ENCODE measurements around the gene ANTKMT. TPM values are rescaled to one million over a fixed set of nuclear protein-coding genes. Genes with fewer than 3 reads are reported as not detected.

ANTKMT gene
- total and polyA plus RNA-seq, 2 donors (not counting 1 experiment from before 2014, with no cell fraction given): 4.5 to 31.5 TPM

DNA sequence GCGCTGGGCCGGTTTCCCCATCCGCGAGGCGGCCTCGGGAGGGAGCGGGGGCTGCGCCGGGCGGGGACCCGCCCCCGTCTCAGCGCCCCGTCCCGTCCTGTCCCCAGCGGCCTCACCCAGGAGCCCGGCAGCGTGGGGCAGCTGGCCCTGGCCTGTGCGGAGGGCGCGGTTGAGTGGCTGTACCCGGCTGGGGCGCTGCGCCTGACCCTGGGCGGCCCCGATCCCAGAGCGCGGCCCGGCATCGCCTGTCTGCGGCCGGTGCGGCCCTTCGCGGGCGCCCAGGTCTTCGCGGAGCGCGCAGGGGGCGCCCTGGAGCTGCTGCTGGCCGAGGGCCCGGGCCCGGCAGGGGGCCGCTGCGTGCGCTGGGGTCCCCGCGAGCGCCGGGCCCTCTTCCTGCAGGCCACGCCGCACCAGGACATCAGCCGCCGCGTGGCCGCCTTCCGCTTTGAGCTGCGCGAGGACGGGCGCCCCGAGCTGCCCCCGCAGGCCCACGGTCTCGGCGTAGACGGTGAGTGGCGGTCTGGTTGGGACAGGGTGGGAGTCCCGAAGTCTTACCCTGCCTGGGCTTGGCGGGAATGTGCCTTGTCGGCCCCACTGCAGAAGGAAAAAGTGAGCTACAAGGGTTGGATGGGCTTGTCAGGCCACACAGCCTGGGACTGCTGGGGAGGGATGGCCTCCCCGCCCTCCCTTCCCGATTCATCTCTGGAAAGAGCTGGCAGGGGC is 5.3 kb upstream of the ANTKMT start:
- Histone ChIP-seq H3K4me3 (replicated peaks in 1 of 4; ENCODE audit: control extremely low read depth in 1 of 4, insufficient read depth in 1 of 4, low read depth in 3 of 4, low read length in 4 of 4) (peak overlapping the region; percentile 27 to 64 (median 48)), H3K9ac (ENCODE audit: insufficient read depth, low read length) (peak overlapping the region; percentile 23), H3K4me2 (ENCODE audit: extremely low read depth, insufficient read depth, low read length) (peak overlapping the region; percentile 80), H3K9me3 (ENCODE audit: control insufficient read depth, insufficient read depth, low read depth, low read length) (no peaks in the 10 kb centered on the region), H3K4me1 (ENCODE audit: control insufficient read depth, extremely low read depth, insufficient read depth, low read length) (peaks cover 14% of the 10 kb centered on the region), H3K27me3 (ENCODE audit: control insufficient read depth, insufficient read depth, low read length) (no peaks in the 10 kb centered on the region), H3K36me3 (ENCODE audit: control insufficient read depth, insufficient read depth, low read length) (no peaks in the 10 kb centered on the region), H3K79me2 (ENCODE audit: control insufficient read depth, insufficient read depth, low read length) (no peaks in the 10 kb centered on the region), H4K20me1 (ENCODE audit: control insufficient read depth, extremely low read depth, insufficient read depth, low read length) (no peaks in the 10 kb centered on the region), H3K27ac (ENCODE audit: insufficient read depth, low read length) (peak overlapping the region; percentile 20), H2AFZ (ENCODE audit: low read length) (no peak overlapping the region)
- peak; percentile 18 to 31 for DNase-seq (ENCODE audit: low read depth in 2 of 2)
- TF ChIP-seq EZH2 (IDR thresholded peaks at IDR 0.05; ENCODE audit: low read length, missing control alignments): no peak
- TF ChIP-seq, protein P1, sequence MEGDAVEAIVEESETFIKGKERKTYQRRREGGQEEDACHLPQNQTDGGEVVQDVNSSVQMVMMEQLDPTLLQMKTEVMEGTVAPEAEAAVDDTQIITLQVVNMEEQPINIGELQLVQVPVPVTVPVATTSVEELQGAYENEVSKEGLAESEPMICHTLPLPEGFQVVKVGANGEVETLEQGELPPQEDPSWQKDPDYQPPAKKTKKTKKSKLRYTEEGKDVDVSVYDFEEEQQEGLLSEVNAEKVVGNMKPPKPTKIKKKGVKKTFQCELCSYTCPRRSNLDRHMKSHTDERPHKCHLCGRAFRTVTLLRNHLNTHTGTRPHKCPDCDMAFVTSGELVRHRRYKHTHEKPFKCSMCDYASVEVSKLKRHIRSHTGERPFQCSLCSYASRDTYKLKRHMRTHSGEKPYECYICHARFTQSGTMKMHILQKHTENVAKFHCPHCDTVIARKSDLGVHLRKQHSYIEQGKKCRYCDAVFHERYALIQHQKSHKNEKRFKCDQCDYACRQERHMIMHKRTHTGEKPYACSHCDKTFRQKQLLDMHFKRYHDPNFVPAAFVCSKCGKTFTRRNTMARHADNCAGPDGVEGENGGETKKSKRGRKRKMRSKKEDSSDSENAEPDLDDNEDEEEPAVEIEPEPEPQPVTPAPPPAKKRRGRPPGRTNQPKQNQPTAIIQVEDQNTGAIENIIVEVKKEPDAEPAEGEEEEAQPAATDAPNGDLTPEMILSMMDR (conservative IDR thresholded peaks at IDR 0.05 in 1 of 2, IDR thresholded peaks at IDR 0.05 in 1 of 2; ENCODE audit: low read depth in 1 of 2, low read length in 2 of 2): no peak

DNA sequence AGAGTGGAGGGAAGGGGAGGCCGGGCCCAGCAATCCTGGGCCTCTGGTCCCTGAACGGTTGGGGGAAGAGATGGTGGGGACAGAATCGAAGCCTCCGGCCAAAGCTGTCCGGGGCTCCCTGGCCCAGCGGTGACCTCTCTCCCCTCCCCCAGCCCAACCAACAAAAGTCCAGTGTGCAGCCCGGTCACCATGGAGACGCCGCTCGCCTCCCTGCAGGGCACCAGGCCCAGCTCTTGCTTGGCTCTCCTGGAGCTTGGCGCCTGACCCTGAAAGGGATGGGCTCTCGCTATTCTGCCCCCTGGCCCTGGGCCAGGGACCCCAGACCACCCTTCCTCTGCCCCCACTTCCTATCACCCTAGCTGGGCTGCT is 4.8 kb upstream of the ANTKMT start:
- no peak overlapping the region for H3K27ac ChIP-seq (ENCODE audit: insufficient read depth, low read length)
- no peaks in the 10 kb centered on the region for H3K27me3 ChIP-seq (ENCODE audit: control insufficient read depth, insufficient read depth, low read length)
- H3K4me3 ChIP-seq (replicated peaks in 1 of 4; ENCODE audit: control extremely low read depth in 1 of 4, insufficient read depth in 1 of 4, low read depth in 3 of 4, low read length in 4 of 4): peak overlapping the region in 3 of 4 experiments; percentile 27 to 64 (median 40)
- H3K4me2 ChIP-seq (ENCODE audit: extremely low read depth, insufficient read depth, low read length): peak overlapping the region; percentile 80
- H2AFZ ChIP-seq (ENCODE audit: low read length): no peak overlapping the region
- no peaks in the 10 kb centered on the region for H3K79me2 ChIP-seq (ENCODE audit: control insufficient read depth, insufficient read depth, low read length)
- H3K9me3 ChIP-seq (ENCODE audit: control insufficient read depth, insufficient read depth, low read depth, low read length): no peaks in the 10 kb centered on the region
- peaks cover 14% of the 10 kb centered on the region for H3K4me1 ChIP-seq (ENCODE audit: control insufficient read depth, extremely low read depth, insufficient read depth, low read length)
- H3K36me3 ChIP-seq (ENCODE audit: control insufficient read depth, insufficient read depth, low read length): no peaks in the 10 kb centered on the region
- TF ChIP-seq, protein P1 (conservative IDR thresholded peaks at IDR 0.05 in 1 of 2, IDR thresholded peaks at IDR 0.05 in 1 of 2; ENCODE audit: low read depth in 1 of 2, low read length in 2 of 2): no peak
- no peak for TF ChIP-seq EZH2 (IDR thresholded peaks at IDR 0.05; ENCODE audit: low read length, missing control alignments)
- H3K9ac ChIP-seq (ENCODE audit: insufficient read depth, low read length): peak overlapping the region; percentile 23
- H4K20me1 ChIP-seq (ENCODE audit: control insufficient read depth, extremely low read depth, insufficient read depth, low read length): no peaks in the 10 kb centered on the region
- DNase-seq (ENCODE audit: low read depth in 2 of 2): peak; percentile 52 to 54

DNA sequence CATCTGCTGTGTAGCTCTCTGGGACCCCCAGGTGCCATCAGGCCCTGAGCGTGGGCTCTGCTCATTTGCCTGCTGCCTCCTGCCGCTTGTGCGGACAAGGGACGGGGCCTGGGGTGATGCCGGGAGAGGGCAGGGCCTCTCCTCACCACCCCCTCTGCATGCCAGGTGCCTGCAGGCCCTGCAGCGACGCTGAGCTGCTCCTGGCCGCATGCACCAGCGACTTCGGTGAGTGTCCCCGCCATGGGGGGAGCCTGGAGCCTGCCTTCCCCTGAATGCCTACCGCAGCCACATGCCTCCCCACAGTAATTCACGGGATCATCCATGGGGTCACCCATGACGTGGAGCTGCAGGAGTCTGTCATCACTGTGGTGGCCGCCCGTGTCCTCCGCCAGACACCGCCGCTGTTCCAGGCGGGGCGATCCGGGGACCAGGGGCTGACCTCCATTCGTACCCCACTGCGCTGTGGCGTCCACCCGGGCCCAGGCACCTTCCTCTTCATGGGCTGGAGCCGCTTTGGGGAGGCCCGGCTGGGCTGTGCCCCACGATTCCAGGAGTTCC is 4.1 kb upstream of the ANTKMT start:
- Histone ChIP-seq H3K4me2 (ENCODE audit: extremely low read depth, insufficient read depth, low read length) (no peak overlapping the region), H3K9me3 (ENCODE audit: control insufficient read depth, insufficient read depth, low read depth, low read length) (no peaks in the 10 kb centered on the region), H3K79me2 (ENCODE audit: control insufficient read depth, insufficient read depth, low read length) (no peaks in the 10 kb centered on the region), H3K27me3 (ENCODE audit: control insufficient read depth, insufficient read depth, low read length) (no peaks in the 10 kb centered on the region), H3K4me3 (replicated peaks in 1 of 4; ENCODE audit: control extremely low read depth in 1 of 4, insufficient read depth in 1 of 4, low read depth in 3 of 4, low read length in 4 of 4) (peak overlapping the region in 1 of 4 experiments; percentile 64), H4K20me1 (ENCODE audit: control insufficient read depth, extremely low read depth, insufficient read depth, low read length) (no peaks in the 10 kb centered on the region), H2AFZ (ENCODE audit: low read length) (no peak overlapping the region), H3K36me3 (ENCODE audit: control insufficient read depth, insufficient read depth, low read length) (no peaks in the 10 kb centered on the region), H3K4me1 (ENCODE audit: control insufficient read depth, extremely low read depth, insufficient read depth, low read length) (peaks cover 14% of the 10 kb centered on the region), H3K27ac (ENCODE audit: insufficient read depth, low read length) (no peak overlapping the region), H3K9ac (ENCODE audit: insufficient read depth, low read length) (no peak overlapping the region)
- DNase-seq (ENCODE audit: low read depth in 2 of 2): no peak
- TF ChIP-seq EZH2 (IDR thresholded peaks at IDR 0.05; ENCODE audit: low read length, missing control alignments): no peak
- TF ChIP-seq, protein P1 (conservative IDR thresholded peaks at IDR 0.05 in 1 of 2, IDR thresholded peaks at IDR 0.05 in 1 of 2; ENCODE audit: low read depth in 1 of 2, low read length in 2 of 2): no peak

Measured in fibroblast of lung (primary cell).